Peyer's patch (tissue), 4 donors: ENCODE results near the gene SLC6A5.

ENCODE experiments used
- CTCF ChIP-seq, 6 experiments: fragments of 450-650 bp in 4 of 6; fragments of 200-600 bp in 2 of 6; sonication (generic) in 1 of 6; IDR thresholded peaks; one replicate each; pipeline ENCODE4 v1.5.1; 2017 to 2019; ENCODE audit warnings: antibody characterized with exemption in 6 of 6, mild to moderate bottlenecking in 3 of 6, moderate library complexity in 1 of 6
- POLR2A ChIP-seq, 2 donors: fragments of 450-650 bp; IDR thresholded peaks; one replicate each; pipeline ENCODE4 v1.5.1; 2017; ENCODE audit warnings: antibody characterized with exemption in 2 of 2, mild to moderate bottlenecking in 2 of 2, moderate library complexity in 2 of 2

DNA sequence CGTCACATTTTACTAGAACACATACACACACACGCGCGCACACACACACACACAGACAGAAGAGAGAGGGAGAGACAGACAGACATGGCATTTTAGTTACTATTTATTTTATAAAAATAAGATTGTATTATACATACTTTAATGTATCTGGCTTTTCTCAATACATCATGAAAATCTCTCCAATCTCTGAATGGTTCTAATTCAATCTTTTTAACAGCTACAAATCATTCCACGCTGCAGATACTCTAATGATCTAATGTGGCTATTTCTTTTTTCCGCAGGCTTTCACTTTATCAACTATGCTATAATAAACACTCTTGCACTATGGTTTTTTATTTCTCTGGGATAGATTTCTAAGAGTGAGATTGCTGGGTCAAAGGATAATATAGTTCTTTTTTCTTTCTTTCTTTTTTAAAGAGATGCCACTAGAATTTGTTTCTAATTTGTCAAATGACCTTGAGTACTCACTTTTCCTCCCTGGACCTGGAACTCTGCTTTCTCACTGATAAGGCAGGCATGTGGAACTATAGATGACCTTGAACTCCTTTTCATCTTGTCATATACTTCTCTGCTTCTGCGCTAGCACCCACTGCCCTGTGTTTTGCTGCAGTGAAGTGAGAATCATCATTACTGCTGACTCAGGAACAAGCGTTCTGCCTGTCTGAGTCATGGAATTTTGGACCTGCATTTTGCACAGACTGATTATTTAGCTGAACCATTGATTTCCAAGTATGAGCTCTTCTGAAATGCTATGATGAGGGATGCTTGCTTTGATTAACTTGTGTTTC lies 4.9 kb upstream of the SLC6A5 start:
- TF ChIP-seq CTCF (IDR thresholded peaks at IDR 0.05) (no peak), POLR2A (IDR thresholded peaks at IDR 0.05) (no peak)
